GM18870 (cell line): ENCODE data around the gene SND1.

ENCODE experiments used
- ATAC-seq: cut with Tn5 transposase; IDR thresholded peaks from one replicate; pipeline ENCODE4 v1.9.1; 2021; ENCODE audit warnings: moderate library complexity; ENCODE audit not compliant: unreplicated experiment

SND1 gene

DNA sequence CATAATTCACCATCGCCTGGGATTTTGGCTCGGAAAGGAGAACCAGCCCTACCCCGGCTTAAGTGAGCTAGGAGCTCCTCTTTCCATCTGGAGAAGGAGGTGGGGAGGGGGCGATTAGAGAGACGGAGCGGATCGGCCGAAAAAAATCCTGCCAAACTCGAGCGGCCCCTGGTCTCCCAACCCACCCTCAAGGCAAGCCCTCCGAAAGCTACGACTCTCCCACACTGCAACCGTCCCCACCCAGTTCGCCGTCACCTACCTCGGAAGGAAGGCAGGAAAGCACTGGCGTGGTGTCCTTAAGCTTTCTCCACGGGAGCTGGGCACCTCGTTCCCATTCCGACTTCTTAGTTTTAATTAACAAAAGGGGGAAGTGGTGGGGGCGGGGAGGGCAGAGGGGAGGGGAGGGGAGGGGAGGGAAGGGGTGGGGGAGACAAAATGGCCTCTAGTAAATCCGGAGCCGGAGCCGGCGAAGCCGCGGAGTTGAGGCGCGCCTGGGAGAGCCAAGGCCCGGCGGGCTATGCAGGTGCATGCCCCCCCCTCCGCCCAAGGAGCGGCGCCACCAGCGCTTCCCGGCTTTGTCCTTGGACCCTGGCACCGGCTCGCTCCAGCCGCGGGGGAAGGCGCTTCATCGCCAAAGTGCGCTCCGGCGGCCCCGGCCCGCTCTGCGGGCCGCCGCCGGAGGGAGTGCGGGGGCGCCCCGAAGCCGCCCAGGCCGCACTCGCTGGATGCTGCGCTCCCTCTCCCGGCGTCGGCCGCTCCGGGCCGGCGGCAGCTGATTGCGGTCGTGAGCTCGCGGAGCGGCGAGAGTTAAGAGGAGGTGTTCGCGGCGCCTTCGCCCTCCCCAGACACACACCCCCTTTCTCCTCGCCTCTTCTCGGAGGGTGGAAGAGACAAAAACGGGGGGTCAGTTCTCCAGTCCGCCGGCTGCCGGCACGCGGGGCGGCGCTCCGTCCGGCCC is 378.9 kb downstream of the SND1 start, which contains the start of gene LRRC4:
Gene LRRC4, minus strand, starts transcription at position 784 of the 958 bp plus-strand sequence. CDS start 797 bp downstream, outside the sequence.
- no peak for ATAC-seq

DNA sequence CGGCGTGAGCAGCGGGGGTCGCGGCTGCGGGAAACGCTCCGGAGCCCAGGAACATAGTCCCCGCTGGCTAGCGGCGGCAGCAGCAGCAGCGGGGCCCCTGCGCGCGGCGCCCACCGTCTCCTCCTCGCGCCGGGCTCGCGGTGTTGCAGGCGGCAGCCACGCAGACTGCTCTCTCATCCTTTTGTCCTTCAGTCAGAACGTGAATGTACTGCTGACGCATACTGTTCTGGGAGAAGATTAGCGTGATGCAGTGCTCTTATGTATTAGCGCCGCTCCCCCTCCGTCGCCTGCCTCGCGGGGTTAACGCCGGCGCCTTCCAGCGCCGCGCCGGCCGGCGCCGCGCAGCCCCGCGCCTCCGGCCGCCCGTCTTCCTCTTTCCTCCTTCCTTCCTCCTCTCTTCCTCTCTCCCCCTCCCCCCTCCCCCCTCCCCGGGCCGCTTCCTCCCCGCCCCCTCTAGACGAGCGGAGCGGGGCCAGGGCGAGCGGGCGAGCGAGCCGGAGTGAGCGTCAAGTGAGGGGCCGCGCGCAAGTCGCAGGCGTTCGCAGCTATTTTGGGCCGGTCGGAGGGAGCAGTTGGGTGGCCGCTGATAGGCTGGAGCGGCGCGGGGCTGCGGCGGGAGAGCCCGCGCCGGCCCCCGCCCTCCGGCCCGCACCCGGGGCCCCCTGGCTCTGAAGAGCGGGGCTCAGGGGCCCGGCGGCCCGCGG is 380.1 kb downstream of the SND1 start:
- ATAC-seq, result peak; percentile 71

DNA sequence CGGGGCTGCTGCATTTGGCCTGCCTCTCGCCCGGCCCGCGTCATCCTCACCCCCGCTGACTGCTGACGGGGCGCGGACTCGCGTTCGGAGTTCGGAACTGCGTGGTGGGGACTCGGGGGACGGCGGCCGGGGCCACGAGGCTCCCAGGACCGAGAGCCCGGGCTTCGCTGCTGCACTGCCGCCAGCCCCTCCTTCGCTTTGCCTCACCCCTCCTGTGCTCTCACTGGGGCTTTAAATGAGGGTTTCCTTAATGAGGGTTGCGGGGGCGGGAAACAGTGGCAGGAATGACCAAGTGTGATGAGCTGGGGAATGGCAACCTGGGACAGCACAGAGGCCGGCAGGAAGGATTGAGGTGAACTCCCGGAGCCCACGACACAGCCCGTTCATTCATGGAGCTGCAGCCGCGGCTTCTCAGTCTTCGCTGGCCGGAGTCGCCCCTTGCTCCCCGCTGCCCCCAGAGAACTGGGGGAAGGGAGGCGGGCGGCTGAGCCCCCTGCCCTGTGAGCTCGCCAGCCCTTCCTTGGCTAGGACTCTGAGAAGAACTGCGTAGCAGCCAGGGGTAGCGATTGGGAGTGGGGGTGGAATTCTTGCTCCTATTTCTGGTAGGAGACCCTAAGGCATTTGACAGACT is 380.7 kb downstream of the SND1 start:
- no peak for ATAC-seq

DNA sequence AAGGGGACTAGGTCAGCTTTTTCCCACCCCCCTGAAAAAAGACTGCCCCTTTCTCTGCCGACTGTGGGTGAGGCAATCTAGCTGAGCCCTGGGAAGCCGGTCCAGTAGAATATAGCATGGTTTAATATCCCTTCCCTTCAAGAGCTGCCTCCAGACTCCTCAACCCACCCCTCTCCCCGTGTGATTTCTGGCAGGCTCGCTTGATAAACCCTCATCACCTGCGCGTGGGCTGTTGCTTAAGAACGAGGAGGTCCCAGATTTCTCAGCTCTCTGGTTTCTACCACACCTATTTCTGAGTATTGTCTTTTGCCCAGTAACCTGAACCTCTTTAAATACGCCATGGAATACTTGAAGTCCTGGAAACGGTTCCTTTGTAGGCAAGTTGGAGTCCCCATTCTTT is 381.3 kb downstream of the SND1 start:
- no peak for ATAC-seq

- no peak for ATAC-seq
These were observed 382.8 kb downstream of the SND1 start for GRCh38 chr7:128034825-128035224.

GRCh38 chr7:128035712-128036111 is 383.7 kb downstream of the SND1 start:
- no peak for ATAC-seq

- peak; percentile 44 for ATAC-seq
These were observed 384.4 kb downstream of the SND1 start for GRCh38 chr7:128036226-128036940.

DNA sequence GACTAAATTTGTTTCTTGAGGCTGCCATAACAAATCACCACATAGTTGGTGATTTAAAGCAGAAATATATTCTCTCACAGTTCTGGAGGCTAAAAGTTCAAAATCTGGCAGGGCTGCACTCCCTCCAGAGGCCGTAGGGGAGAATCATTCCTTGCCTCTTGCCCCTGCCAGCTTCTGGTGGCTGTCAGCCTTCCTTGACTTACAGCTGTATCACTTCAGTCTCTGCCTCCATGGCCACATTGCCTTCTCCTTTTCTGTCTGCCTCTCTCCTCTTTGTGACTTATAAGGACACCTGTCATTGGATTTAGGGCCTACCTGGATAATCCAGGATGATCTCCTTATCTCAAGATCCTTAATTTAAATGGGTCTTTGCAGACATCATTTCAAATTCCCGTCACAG is 385.1 kb downstream of the SND1 start:
- ATAC-seq, result peak; percentile 3

- ATAC-seq, result no peak
These were observed 386.1 kb downstream of the SND1 start for GRCh38 chr7:128037880-128038619.

DNA sequence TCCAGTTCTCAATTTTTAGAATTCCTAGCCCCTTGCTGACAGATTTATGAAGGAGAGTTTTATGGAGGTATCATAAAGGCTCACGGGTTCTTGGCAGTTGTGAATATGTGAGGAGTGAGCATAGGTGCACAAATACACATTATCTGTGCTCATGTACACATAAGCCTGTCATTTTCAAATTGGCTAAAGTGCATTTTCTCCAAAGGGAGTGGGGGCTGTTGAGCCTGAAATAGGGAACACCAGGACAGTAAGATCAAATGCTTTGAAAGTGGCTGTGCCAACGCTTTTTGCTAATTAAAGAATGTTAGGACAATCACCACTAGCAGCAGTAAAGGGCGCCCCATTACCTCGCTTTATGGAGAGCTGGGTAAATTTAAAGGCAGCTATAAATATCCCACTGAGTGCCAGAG is 387.6 kb downstream of the SND1 start:
- ATAC-seq, result no peak

- ATAC-seq, result no peak
These were observed 388.2 kb downstream of the SND1 start for GRCh38 chr7:128040205-128040604.

DNA sequence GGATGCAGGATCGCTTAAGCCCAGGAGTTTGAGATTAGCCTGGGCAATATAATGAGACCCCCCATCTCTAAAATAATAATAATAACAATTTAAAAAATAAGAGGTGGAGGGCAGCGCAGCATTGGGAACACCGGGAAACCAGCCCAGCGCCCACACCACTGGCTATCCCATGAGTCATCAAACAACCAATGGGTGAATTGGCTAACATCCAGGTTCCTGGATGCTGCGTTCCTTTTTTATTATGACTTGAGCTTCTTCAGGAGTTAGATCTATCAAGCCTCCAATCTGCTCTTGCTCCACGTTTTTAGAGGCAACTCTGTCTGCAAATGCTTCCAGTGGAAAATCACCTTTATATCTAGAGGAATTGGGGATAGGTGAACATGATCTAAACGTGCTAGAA is 389.2 kb downstream of the SND1 start:
- ATAC-seq, result no peak

- no peak for ATAC-seq
These were observed 390.0 kb downstream of the SND1 start for GRCh38 chr7:128042012-128042411.

GRCh38 chr7:128044064-128044463 is 392.1 kb downstream of the SND1 start:
- no peak for ATAC-seq

GRCh38 chr7:128045158-128045557 is 393.2 kb downstream of the SND1 start:
- ATAC-seq, result no peak

GRCh38 chr7:128045766-128046165 is 393.8 kb downstream of the SND1 start:
- ATAC-seq, result no peak

DNA sequence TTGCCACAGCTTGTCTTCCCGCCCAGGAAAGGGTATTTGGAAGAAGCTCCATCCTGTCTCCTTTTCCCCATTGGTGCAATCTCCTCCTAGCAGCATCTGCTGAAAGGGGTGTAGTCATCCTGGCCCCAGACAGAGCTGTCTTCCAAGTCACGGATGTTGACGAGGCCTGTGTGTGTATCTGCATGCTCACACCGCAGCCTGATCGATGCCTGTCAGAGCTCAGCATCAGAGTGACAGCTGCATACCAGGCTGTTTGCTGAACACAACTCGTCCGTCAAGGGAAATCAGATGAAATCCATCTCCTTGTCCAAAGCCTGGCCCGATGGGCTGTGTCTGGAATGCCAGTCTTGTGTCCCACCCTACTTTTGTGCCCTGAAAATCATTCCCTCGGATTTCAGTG is 400.4 kb downstream of the SND1 start:
- ATAC-seq, result no peak

- ATAC-seq, result no peak
These were observed 401.0 kb downstream of the SND1 start for GRCh38 chr7:128053023-128053422.

- ATAC-seq, result no peak
These were observed 402.0 kb downstream of the SND1 start for GRCh38 chr7:128053991-128054390.

GRCh38 chr7:128054511-128054910 is 402.5 kb downstream of the SND1 start:
- no peak for ATAC-seq
